T-helper 22 cell (primary cell): Measurements from ENCODE around the gene DCPS.
"Not testable (repeated sequence)": the region's sequence is repeated elsewhere in the genome, so short reads cannot be mapped to it uniquely, and the experiment has no call there.

ENCODE experiments used
- DNase-seq: peaks from one replicate; pipeline ENCODE4 v3.0.0-alpha.2; 2020; ENCODE audit warnings: low read depth

DCPS gene

GRCh38 chr11:126345759-126346585, 42.1 kb downstream of the DCPS start:
- no peak for DNase-seq

- no peak for DNase-seq
Measured at GRCh38 chr11:126346586-126346940, 42.7 kb downstream of the DCPS start.

- not testable (repeated sequence) for DNase-seq
Measured at GRCh38 chr11:126346946-126347345, 43.1 kb downstream of the DCPS start.

GRCh38 chr11:126347751-126348668, 44.1 kb downstream of the DCPS start:
- DNase-seq, result no peak

- DNase-seq, result no peak
Measured at GRCh38 chr11:126348806-126349582, 45.1 kb downstream of the DCPS start.

- DNase-seq, result no peak
Measured at GRCh38 chr11:126350836-126351235, 47.0 kb downstream of the DCPS start.

GRCh38 chr11:126352163-126352562, 48.3 kb downstream of the DCPS start:
- DNase-seq, result no peak

- no peak for DNase-seq
Measured at GRCh38 chr11:126352934-126353801, 49.3 kb downstream of the DCPS start.

- DNase-seq, result no peak
Measured at GRCh38 chr11:126354631-126355323, 50.9 kb downstream of the DCPS start.

- DNase-seq, result peak; percentile 34
Measured at GRCh38 chr11:126355324-126355925, 51.6 kb downstream of the DCPS start, which contains the start of gene ST3GAL4. ST3GAL4 (plus strand) TSS chr11:126355686; CDS start chr11:126406156, 50,470 bp downstream.

GRCh38 chr11:126355926-126356897, 52.4 kb downstream of the DCPS start:
- no peak for DNase-seq

GRCh38 chr11:126357055-126357962, 53.4 kb downstream of the DCPS start:
- DNase-seq, result no peak

GRCh38 chr11:126357969-126358762, 54.3 kb downstream of the DCPS start:
- no peak for DNase-seq

- DNase-seq, result no peak
Measured at GRCh38 chr11:126358763-126359160, 54.9 kb downstream of the DCPS start.

GRCh38 chr11:126359431-126360048, 55.7 kb downstream of the DCPS start:
- DNase-seq, result no peak

GRCh38 chr11:126360049-126360446, 56.2 kb downstream of the DCPS start:
- DNase-seq, result no peak
